Muscle layer of duodenum (tissue), 2 donors: ENCODE measurements around the gene NAV2.

Experiments
- H3K27ac ChIP-seq: one replicate; pipeline ENCODE4 v1.7.0; 2013; ENCODE audit warnings: mild to moderate bottlenecking, low read length
- H3K27me3 ChIP-seq: one replicate; pipeline ENCODE4 v1.7.0; 2013; ENCODE audit warnings: low read depth, mild to moderate bottlenecking, control low read depth, low read length
- H3K36me3 ChIP-seq, 2 donors: one replicate each; pipeline ENCODE4 v1.7.0; 2013; ENCODE audit warnings: low read length in 2 of 2, control low read depth in 1 of 2, mild to moderate bottlenecking in 1 of 2; ENCODE audit not compliant: insufficient read depth in 2 of 2, control insufficient read depth in 1 of 2
- H3K4me1 ChIP-seq, 2 donors: one replicate each; pipeline ENCODE4 v1.7.0; 2013; ENCODE audit warnings: low read length in 2 of 2, mild to moderate bottlenecking in 2 of 2, control low read depth in 1 of 2, moderate library complexity in 1 of 2; ENCODE audit not compliant: insufficient read depth in 2 of 2, control insufficient read depth in 1 of 2
- H3K4me3 ChIP-seq, 2 donors: one replicate each; pipeline ENCODE4 v1.7.0; 2013; ENCODE audit warnings: low read length in 2 of 2, low read depth in 1 of 2, mild to moderate bottlenecking in 1 of 2
- H3K9me3 ChIP-seq, 2 donors: one replicate each; pipeline ENCODE4 v1.7.0; 2013; ENCODE audit warnings: low read length in 2 of 2, control low read depth in 1 of 2, mild to moderate bottlenecking in 1 of 2; ENCODE audit not compliant: control insufficient read depth in 1 of 2
- donor health status: healthy.

Gene NAV2

GRCh38 chr11:20011307-20011951 lies 298.8 kb downstream of the NAV2 start:
- Histone ChIP-seq H3K4me1 (peaks cover 4 to 29% of the 10 kb centered on the region in 2 donors), H3K36me3 (no peaks in the 10 kb centered on the region), H3K4me3 (no peak overlapping the region), H3K27ac (no peak overlapping the region), H3K9me3 (no peaks in the 10 kb centered on the region), H3K27me3 (no peaks in the 10 kb centered on the region)

GRCh38 chr11:20013346-20014066 lies 300.9 kb downstream of the NAV2 start:
- no peak overlapping the region for H3K4me3 ChIP-seq
- H3K9me3 ChIP-seq, result no peaks in the 10 kb centered on the region
- no peak overlapping the region for H3K27ac ChIP-seq
- H3K27me3 ChIP-seq, result no peaks in the 10 kb centered on the region
- no peaks in the 10 kb centered on the region for H3K36me3 ChIP-seq
- H3K4me1 ChIP-seq, result peaks cover 1 to 28% of the 10 kb centered on the region in 2 donors

GRCh38 chr11:20014067-20014402 lies 301.4 kb downstream of the NAV2 start:
- Histone ChIP-seq H3K4me1 (peaks cover 0 to 23% of the 10 kb centered on the region in 2 donors), H3K9me3 (no peaks in the 10 kb centered on the region), H3K27me3 (no peaks in the 10 kb centered on the region), H3K27ac (no peak overlapping the region), H3K36me3 (no peaks in the 10 kb centered on the region), H3K4me3 (no peak overlapping the region)

- Histone ChIP-seq H3K36me3 (no peaks in the 10 kb centered on the region), H3K4me1 (peaks cover 0 to 18% of the 10 kb centered on the region in 2 donors), H3K27ac (no peak overlapping the region), H3K9me3 (no peaks in the 10 kb centered on the region), H3K27me3 (no peaks in the 10 kb centered on the region), H3K4me3 (no peak overlapping the region)
Observed at GRCh38 chr11:20015101-20015500, 302.5 kb downstream of the NAV2 start.

GRCh38 chr11:20015529-20016427 lies 303.1 kb downstream of the NAV2 start:
- H3K27ac ChIP-seq, result no peak overlapping the region
- H3K36me3 ChIP-seq, result no peaks in the 10 kb centered on the region
- no peaks in the 10 kb centered on the region for H3K9me3 ChIP-seq
- no peaks in the 10 kb centered on the region for H3K27me3 ChIP-seq
- no peak overlapping the region for H3K4me3 ChIP-seq
- peaks cover 0 to 14% of the 10 kb centered on the region in 2 donors for H3K4me1 ChIP-seq

- Histone ChIP-seq H3K4me3 (no peak overlapping the region), H3K27ac (no peak overlapping the region)
Observed at GRCh38 chr11:20016526-20016925, 303.9 kb downstream of the NAV2 start.

GRCh38 chr11:20017320-20017719 lies 304.7 kb downstream of the NAV2 start:
- H3K27ac ChIP-seq, result no peak overlapping the region
- no peaks in the 10 kb centered on the region for H3K36me3 ChIP-seq
- no peak overlapping the region for H3K4me3 ChIP-seq
- no peaks in the 10 kb centered on the region for H3K27me3 ChIP-seq
- H3K9me3 ChIP-seq, result no peaks in the 10 kb centered on the region
- H3K4me1 ChIP-seq, result peaks cover 0 to 13% of the 10 kb centered on the region in 2 donors

More at GRCh38 chr11:20016526-20016925, 303.9 kb downstream of the NAV2 start:
- H3K9me3 ChIP-seq, result no peaks in the 10 kb centered on the region
- no peaks in the 10 kb centered on the region for H3K27me3 ChIP-seq
- H3K4me1 ChIP-seq, result peaks cover 0 to 12% of the 10 kb centered on the region in 2 donors
- no peaks in the 10 kb centered on the region for H3K36me3 ChIP-seq

- Histone ChIP-seq H3K36me3 (no peaks in the 10 kb centered on the region), H3K4me1 (peaks cover 0 to 19% of the 10 kb centered on the region in 2 donors), H3K9me3 (no peaks in the 10 kb centered on the region), H3K27ac (no peak overlapping the region), H3K27me3 (no peaks in the 10 kb centered on the region), H3K4me3 (no peak overlapping the region)
Observed at GRCh38 chr11:20020198-20020597, 307.6 kb downstream of the NAV2 start.

GRCh38 chr11:20020716-20021115 lies 308.1 kb downstream of the NAV2 start:
- H3K4me1 ChIP-seq, result peaks cover 0 to 24% of the 10 kb centered on the region in 2 donors
- no peaks in the 10 kb centered on the region for H3K36me3 ChIP-seq
- no peaks in the 10 kb centered on the region for H3K9me3 ChIP-seq
- no peaks in the 10 kb centered on the region for H3K27me3 ChIP-seq
- H3K4me3 ChIP-seq, result no peak overlapping the region
- H3K27ac ChIP-seq, result no peak overlapping the region

GRCh38 chr11:20021212-20021611 lies 308.6 kb downstream of the NAV2 start:
- H3K9me3 ChIP-seq, result no peaks in the 10 kb centered on the region
- no peaks in the 10 kb centered on the region for H3K36me3 ChIP-seq
- H3K4me1 ChIP-seq, result peaks cover 0 to 23% of the 10 kb centered on the region in 2 donors
- no peak overlapping the region for H3K27ac ChIP-seq
- H3K27me3 ChIP-seq, result no peaks in the 10 kb centered on the region
- no peak overlapping the region for H3K4me3 ChIP-seq

- Histone ChIP-seq H3K36me3 (no peaks in the 10 kb centered on the region), H3K9me3 (no peaks in the 10 kb centered on the region), H3K27me3 (no peaks in the 10 kb centered on the region), H3K4me1 (peaks cover 0 to 24% of the 10 kb centered on the region in 2 donors), H3K4me3 (no peak overlapping the region), H3K27ac (no peak overlapping the region)
Observed at GRCh38 chr11:20021771-20022362, 309.2 kb downstream of the NAV2 start.
